Stimulated activated naive CD4-positive, alpha-beta T cell treated with Interleukin-2 at 50 U/mL for 16 hours (primary cell): Measurements from ENCODE around the gene SERPINE2.
"Not testable (repeated sequence)": the region's sequence is repeated elsewhere in the genome, so short reads cannot be mapped to it uniquely, and the experiment has no call there.

Experiments used
- DNase-seq: peaks from one replicate; lab custom pipeline; 2025; lab: John Stamatoyannopoulos, UW

The SERPINE2 gene

DNA sequence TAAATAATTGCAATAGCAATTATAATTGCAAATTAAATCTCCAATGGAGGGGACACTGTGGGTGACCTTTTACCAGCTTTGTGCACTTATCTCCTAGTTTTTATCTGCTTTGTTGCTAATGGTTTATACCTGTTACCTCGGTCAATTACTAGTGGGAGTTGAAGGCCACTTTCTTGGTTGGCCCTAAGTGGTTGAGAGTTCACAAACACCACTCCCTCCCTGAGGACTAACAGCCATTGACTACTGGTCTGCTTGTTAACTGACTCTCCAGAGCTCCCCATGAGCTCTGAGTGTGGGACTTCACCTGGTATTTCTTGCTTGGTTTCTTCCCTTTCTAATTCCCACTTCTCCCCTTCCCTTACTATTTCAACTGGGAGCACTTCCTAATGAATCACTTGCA is 27.2 kb downstream of the SERPINE2 start:
- DNase-seq = no peak

DNA sequence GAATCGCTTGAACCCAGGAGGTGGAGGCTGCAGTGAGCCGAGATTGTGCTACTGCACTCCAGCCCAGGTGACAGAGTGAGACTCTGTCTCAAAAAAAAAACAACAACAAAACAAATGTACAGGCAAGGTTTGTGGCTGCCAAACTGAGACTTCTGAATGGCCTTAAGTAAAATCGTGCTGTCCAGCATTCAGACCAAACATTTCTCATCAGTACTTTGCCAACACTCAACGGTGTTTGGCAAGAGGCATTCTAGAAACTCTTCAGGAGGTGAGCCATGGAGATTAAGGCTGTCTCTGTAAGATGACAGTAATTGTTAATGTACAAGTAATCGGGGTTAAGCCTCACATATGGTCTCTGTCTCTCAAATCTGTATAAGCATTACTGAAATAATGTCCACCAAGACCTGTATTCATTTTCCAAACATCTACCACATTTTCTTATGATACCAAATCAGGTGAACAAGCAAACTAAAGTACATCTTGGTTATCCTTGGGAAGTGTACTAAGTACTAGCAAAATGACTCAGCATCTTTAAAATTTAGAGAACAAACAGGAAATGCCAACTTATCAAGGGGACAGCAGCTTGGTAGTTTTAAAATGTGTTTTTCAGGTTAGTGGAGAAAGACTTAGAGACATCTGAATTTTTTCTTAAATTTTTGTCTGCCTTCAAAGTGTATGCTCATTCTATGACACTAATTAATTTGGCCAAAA is 29.3 kb downstream of the SERPINE2 start:
- DNase-seq = no peak

DNA sequence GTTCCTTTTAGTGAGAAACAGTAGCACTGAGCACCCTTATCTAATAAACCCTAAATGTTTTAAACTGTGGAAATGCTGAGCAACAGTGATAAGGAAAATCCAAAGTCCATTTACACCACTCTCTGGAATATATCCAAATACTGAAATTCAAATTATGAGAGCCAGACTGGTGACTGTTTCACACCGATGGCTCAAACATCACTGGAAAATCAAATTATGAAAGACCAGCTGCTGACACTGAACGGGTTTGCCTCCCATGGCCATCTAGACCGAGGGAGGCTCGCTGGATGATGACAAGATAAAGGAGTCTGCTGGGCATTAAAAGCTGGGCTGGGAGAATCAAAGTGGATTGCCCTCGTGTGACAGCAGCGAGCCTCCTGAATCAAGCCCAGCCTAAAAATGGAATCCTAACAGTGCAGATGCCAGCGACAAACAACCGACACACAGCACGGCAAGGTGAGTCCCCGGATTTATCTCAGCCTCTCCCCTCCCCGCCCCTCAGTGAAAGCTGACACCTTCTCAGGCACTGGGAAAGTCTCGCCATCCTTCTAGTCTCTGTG is 30.3 kb downstream of the SERPINE2 start:
- no peak for DNase-seq

DNA sequence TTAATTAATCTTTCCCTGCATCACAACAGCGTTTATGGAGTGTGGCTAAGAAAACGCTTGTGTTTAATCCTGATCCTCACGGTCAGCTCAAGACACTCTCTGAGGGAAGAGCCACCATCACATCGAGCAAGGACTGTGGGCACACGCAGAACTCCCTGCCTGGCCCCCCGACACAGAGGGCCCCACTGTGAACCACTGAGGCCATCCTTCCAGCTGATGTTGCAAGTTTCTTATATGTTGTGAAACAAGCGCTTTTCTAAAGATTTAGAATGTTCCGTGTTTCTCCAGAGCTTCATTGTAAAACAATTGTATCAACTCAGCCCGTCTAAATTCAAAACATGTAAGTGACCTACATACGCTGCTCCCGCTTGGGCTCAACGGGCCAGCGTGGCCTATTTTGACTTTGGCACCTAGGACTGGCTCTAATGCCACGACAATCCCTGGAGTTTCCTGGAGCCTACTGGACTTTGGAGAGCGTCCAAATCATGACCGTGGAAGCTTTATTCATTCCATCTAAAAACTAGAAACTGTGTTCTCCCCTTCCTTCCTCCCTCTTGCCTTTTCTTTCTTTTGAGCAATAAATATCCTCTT is 34.9 kb downstream of the SERPINE2 start:
- no peak for DNase-seq

DNA sequence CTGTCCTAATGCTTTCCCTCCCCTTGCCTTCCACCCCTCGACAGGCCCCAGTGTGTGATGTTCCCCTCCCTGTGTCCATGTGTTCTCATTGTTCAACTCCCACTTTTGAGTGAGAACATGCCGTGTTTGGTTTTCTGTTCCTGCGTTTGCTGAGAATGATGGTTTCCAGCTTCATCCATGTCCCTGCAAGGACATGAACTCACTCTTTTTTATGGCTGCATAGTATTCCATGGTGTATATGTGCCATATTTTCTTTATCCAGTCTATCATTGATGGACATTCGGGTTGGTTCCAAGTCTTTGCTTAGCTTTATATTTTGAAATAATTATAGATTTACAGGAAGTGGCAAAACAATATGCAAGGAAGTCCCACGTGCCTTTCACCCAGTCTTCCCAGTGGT is 38.4 kb downstream of the SERPINE2 start:
- not testable (repeated sequence) for DNase-seq

DNA sequence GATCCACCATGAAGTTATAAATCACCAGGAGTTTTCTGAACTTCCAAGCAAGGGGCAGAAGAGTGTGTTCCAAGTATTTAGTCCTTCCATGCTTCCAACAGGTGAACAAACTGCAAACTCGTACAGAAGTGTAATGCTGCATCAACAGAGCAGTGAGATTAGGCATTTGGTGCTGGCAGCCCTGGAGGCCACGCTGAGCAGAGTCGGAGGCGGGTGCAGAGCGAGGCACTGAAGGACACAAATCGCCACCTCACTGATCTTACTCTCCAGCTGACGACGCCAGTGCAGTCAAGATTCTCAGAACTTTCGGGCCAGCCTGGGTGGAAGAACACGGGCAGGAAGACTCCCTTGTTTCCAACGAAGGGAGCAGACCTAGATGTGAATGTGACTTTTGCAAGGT is 39.2 kb downstream of the SERPINE2 start:
- no peak for DNase-seq

DNA sequence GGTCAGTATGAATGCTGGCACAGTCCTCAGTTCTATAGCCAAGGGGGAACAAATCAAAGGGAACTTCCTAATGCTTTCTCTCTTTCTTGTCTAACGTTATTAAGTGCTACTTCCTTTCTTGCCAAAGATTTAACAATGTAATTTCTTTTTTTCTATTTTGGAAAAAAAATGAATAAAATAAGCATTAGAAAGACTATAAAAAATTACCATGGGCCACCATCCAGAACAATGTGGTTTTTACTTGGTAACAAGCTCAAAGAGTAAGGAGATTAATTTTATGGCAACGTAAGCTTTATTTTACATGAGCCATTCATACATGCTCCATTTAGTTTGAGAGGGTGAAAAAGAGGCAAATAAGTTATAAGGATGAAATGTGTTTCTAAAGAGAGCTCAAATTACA is 40.1 kb downstream of the SERPINE2 start:
- DNase-seq = no peak

DNA sequence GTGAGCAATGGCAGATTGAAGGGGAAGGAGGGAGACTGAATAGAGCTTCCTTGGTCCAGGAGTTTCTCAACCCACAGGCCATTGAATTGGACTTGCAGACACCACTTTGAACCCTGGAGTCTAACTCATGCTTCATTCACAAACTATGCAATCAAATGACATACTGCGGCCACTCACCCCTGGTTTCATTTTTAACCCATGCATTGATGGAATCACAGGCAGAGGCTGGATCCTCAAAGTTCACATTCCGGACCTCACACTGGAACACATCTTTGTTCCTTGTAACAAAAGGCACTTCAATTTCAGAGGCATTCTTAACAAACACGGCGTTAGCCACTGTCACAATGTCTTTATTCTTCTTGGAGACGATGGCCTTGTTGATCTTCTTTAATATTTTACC is 41.1 kb downstream of the SERPINE2 start:
- DNase-seq = no peak

DNA sequence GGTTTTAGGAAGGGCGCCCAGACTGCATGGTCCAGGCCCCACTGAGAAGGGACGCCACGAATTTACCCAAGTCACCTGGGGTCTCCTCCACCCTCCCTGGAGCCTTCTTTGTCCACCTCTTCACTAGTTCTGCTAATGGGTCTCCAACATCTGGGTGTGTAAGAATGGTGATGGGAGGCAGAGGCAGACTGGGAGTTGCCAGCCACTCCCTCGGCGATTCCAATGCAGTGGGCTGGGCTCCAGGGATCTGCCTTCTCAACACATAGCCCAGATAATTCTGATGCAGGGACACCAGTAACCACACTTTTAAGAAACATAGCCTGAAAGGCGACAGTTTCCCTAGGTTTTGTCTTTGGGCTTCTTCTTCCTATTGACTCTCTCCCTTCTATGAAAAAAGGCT is 42.7 kb downstream of the SERPINE2 start:
- no peak for DNase-seq

DNA sequence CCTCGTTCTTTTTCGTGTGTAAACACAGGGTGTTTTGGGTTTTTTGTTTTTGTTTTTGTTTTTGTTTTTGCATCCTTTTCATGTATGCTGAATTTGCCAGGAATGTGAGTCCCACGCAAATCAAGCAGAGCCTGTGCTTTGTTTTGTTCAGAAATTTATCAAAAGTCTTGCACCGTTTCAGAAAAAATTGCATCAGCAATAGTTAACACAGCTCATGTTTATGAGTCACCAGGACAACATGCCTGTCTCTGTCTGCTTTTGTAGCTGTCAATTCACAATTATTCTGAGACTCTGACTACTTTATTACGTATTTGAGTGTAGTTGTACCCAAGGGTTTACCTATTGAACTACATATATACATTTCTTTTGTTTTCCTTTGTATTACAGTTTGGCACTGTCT is 43.5 kb downstream of the SERPINE2 start:
- no peak for DNase-seq

DNA sequence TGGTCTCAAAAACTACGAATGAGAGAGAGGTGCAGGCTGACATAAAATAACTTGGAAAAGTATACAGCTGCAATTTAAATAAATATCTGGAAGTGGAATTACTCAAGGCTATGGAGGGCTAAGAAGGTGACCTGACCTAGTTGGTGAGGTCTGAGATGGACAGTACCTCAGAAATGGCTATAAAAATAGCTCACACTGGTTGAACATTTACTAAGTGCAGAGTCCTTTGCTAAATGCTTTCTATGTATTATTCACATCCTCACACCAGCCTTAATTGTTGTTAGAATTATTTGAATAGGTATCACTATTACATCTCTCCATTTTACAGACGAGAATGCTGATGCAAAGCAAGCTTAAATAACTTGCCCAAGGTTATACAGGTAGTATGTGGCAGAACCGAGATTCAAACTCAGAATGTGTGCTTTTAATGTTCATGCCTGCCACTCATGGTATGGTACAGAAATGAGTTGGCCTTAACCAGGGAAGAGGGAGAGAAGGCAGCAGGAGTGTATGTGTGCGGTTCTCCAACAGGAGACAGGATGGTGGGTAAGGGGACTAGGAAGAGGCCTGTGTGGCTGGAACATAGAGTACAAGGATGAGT is 44.4 kb downstream of the SERPINE2 start:
- DNase-seq = no peak

DNA sequence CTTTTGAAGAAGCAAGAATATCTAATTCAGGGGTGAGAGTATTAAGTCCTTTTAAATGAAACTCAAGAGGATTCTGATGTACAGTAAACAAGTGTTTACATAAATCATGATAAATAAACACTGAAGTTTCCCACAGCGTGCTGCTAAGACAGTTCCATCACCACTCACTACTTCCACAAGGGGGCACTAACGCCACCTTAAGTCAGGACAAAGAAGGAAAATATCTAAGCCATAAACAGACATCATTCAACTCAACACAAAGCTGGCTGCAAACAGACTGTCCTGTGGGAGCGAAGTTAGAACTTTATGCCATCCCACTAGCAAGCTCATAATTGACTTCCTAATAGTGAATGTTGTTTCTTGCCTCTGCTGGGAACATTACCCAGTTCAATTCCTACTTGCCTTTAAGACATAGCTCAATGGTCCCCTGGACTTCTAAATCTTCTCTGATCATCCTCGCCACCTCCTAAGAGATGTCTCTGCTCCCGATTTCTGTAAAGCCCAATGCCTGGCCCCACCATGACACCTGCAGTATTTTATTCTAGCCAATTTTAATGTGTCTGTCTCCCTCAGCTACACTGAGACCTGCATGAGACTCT is 45.4 kb downstream of the SERPINE2 start:
- DNase-seq = peak; percentile 50

DNA sequence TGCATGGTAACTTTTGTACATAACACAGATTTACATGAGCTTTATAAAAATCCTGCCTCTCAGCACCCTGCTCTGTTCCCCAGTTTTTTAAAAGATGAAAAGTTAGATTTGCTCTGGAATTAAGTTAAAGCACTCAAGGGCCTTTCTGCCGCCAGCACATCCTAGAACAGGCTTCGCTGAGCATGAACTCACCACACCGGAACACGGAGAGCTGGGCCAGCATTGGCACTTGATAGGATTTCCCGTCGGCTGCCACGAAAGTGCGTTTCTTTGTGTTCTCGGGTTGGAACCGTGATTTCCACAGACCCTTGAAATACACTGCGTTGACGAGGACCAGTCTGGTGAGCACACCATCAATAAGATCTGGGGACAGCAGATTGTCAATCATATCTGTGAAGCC is 47.5 kb downstream of the SERPINE2 start:
- DNase-seq = no peak

DNA sequence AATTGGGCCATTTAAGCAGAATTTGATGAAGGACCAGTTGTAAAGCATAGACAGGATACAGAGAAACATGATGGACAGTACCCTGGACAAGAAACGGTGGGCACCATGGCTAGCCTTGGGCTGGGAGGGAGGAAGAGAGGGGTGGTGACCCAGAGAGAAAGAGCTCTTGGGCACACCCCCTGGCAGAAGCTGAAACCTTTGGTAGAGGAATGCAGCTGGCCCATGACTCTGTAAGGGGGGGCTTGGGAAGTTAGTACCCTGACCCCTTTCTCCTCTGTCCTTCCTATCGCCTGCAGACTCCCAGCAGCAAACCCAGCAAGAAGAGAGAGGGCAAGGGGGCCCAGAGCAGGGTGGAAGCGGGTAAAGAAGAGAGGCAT is 49.2 kb downstream of the SERPINE2 start:
- no peak for DNase-seq

DNA sequence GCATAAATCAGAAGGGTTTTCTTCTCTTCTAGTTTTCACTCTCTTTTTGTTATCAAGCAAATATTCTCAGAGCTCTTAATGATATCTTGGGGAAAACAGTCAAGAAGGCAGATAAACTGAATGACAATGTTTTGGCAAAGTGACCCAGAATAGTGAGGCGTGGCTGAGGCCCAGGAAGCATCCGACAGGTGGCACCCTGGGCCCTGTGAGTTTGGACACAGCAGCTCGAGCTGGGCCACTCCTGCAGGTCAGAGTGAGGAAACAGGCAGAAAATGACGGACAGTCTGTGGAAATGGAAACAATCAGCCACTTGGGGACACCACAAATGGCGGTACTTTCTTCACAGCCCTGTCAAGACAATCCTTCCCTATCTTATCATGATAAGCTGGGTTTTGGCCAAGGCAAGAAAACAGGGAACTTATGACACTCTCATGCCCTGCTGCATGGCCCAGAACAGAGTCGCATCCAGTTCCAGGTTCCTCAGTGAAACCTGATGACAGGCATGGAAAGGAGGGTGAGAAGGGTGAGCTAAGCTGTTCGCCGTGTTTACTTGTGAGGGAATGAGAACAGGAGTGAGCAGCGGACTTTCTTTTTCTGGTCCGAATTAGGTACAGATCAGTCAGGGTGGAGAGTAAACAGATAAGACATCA is 49.8 kb downstream of the SERPINE2 start:
- DNase-seq = no peak

DNA sequence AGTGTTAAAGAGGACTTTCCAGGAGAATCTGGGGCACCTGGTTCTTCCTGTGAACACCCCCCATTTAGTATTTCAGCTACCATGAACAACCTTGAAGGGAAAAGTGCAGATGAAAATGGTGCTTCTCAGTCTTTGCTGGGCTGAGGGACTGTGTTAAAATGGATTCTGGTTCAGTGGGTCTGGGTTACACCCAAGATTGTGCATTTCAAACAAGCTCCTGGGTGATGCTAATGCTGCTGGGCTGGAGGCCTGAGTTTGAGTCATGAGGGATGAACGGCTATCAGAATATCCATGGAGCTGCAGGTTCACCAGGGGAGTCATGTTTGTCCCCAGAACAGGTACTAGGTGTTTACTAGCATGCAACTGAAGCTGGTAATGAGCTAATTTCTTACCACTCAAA is 57.8 kb downstream of the SERPINE2 start:
- no peak for DNase-seq

DNA sequence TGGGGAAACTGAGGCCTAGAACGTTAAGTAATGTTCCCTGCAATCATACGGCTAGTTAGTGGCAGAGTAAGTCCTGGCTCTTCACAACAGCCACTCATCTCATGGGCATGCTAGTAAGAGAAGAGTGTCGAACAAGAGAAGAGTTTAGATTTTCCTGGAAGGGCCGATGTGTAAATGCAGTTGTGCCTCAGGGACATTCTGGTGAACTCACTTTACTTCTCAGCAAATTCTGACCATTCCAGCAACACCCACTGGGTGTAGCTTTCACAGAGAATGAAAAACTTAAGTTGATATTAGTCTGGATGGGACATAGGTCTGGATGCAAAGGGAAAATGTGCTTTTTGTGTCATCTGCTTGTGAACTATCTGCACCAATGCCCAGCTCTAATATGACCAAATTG is 58.3 kb downstream of the SERPINE2 start:
- DNase-seq = no peak

DNA sequence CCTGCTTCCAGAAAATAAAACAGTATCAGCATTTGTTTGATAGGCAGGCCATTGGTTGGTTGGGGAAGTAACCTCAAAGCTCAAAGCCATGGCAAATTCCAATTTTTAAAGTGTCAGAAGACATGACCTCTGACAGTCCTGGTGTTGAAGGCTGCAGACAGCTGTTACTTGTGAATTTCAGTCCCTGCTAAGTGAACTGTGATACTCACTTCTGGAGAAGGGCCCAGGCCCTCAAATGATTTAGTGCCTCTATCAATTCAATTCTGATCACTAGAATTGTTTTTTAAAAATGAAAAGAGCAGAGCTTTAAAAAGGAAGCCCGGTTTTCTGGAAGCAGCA is 58.7 kb downstream of the SERPINE2 start:
- no peak for DNase-seq

DNA sequence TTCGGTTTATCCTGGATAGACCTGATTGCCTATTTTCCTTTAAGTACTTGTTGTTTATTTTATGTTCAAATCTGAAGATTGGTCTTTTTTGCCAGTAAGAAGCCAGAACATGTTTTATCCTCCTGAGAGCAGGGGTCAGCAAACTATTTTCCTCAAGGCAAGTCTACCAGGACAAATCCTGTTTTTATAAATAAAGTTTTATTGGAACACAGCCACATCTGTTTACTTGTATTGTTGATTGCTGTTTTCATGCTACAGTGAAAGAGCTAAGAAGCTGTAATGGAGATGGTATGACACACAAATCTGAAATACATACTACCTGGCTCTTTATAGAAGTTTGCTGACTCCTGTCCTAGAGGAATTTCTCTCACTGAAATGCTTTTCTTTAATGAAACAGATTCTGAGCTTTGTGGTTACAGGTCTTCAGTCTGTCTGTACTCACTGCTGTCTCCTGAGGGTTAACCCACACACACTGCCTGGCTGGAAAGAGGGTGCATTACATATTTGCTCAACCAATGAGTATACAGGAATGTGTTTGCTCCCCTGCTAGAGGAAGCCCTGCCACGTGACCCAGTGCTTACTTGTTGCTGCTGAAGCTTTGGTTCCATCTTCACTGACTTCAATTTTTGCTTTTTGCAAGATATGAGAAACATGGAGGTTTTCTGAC is 59.2 kb downstream of the SERPINE2 start:
- DNase-seq = no peak

DNA sequence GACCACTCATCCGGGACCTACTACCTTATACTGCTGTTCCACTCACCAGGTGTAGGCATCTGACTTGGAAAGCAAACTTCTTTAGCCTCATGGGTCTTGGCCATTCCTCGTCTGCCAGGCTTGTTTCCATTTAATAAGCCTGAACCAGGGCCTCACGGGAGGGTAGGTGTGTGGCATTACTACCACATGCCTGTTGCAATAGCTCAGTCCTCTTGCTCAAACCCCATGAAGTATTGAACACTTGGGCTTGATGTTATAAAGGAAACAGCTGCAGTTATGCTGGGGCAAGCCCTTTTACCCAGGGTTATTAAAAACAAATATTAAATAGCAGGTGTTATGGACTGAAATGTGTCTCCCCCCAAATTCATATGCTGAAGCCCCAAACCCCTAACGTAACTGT is 60.6 kb downstream of the SERPINE2 start:
- no peak for DNase-seq

DNA sequence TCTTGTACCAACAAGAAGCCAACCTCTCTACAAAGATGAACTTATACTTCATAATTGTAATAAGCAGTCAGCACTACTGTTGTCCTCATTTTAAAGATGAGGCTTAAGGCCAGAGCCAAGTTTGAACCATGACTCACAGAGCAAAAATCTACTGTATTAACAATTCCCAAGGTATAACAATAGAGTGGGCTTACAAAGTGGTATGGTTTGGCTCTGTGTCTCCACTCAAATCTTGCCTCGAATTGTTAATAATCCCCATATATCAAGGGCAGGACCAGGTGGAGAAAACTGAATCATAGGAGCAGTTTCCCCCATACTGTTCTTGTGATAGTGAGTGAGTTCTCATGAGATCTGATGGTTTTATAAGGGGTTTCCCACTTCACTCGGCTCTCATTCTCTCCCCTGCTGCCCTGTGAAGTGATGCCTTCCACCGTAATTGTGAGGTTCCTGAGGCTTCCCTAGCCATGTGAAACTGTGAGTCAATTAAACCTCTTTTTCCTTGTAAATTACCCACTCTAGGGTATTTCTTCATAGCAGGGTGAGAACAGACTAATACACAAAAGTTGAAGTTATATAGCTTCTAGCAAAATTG is 62.4 kb downstream of the SERPINE2 start:
- no peak for DNase-seq

DNA sequence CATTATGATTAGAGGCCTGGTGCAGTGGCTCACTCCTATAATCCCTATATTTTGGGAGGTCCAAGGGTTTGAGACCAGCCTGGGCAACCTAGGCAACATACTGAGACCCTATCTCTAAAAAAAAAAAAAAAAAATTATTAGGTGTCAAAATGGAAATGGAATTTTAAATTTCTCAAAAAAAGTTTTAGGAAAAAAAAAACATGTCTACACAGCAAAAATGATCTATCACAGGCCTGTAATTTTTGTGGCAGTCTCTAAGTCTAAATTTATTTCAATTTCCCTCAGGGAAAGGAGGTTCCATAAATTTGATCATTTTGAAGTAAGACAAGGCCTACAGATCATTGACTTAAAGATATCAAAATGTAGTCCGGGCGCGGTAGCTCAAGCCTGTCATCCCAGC is 65.5 kb downstream of the SERPINE2 start:
- DNase-seq = no peak
